Measurements from ENCODE around the gene FSTL4. TPM values are rescaled to one million over a fixed set of nuclear protein-coding genes. Genes with fewer than 3 reads are reported as not detected.
"Not testable (repeated sequence)": the region's sequence is repeated elsewhere in the genome, so short reads cannot be mapped to it uniquely, and the experiment has no call there.

Gene FSTL4
- total RNA-seq, 1 donor from 2014 or later, result under 0.01 TPM

GRCh38 chr5:133236541-133236951 lies 375.8 kb downstream of the FSTL4 start:
- no peak for DNase-seq

GRCh38 chr5:133235696-133236426 lies 376.5 kb downstream of the FSTL4 start:
- DNase-seq, result peak; percentile 61

GRCh38 chr5:133234911-133235310 lies 377.4 kb downstream of the FSTL4 start:
- no peak for DNase-seq

GRCh38 chr5:133234273-133234672 lies 378.1 kb downstream of the FSTL4 start:
- DNase-seq, result no peak

- DNase-seq, result no peak
Measured at GRCh38 chr5:133233616-133234015, 378.7 kb downstream of the FSTL4 start.

- DNase-seq, result no peak
Measured at GRCh38 chr5:133232911-133233310, 379.4 kb downstream of the FSTL4 start.

GRCh38 chr5:133232435-133232834 lies 379.9 kb downstream of the FSTL4 start:
- no peak for DNase-seq

- DNase-seq, result no peak
Measured at GRCh38 chr5:133232011-133232410, 380.3 kb downstream of the FSTL4 start.

- peak; percentile 13 for DNase-seq
Measured at GRCh38 chr5:133230823-133231578, 381.3 kb downstream of the FSTL4 start.

- DNase-seq, result no peak
Measured at GRCh38 chr5:133229931-133230664, 382.2 kb downstream of the FSTL4 start.

GRCh38 chr5:133228316-133228715 lies 384.0 kb downstream of the FSTL4 start:
- DNase-seq, result no peak

GRCh38 chr5:133227897-133228296 lies 384.4 kb downstream of the FSTL4 start:
- no peak for DNase-seq

- no peak for DNase-seq
Measured at GRCh38 chr5:133227082-133227481, 385.3 kb downstream of the FSTL4 start.

- no peak for DNase-seq
Measured at GRCh38 chr5:133226186-133226585, 386.2 kb downstream of the FSTL4 start.

GRCh38 chr5:133225671-133226152 lies 386.6 kb downstream of the FSTL4 start:
- DNase-seq, result no peak

- peak; percentile 70 for DNase-seq
Measured at GRCh38 chr5:133222979-133223378, 389.4 kb downstream of the FSTL4 start.

- no peak for DNase-seq
Measured at GRCh38 chr5:133222521-133222920, 389.8 kb downstream of the FSTL4 start.

- no peak for DNase-seq
Measured at GRCh38 chr5:133222040-133222439, 390.3 kb downstream of the FSTL4 start.

GRCh38 chr5:133220851-133221674 lies 391.3 kb downstream of the FSTL4 start:
- peak; percentile 64 for DNase-seq

- no peak for DNase-seq
Measured at GRCh38 chr5:133219296-133219695, 393.0 kb downstream of the FSTL4 start.

GRCh38 chr5:133216138-133216537 lies 396.2 kb downstream of the FSTL4 start:
- DNase-seq, result not testable (repeated sequence)

- DNase-seq, result peak; percentile 64
Measured at GRCh38 chr5:133214153-133214820, 398.1 kb downstream of the FSTL4 start.

Measured in dermis blood vessel endothelial cell (primary cell).